B cell (primary cell): ENCODE data around the gene HTT. TPM values are rescaled to one million over a fixed set of nuclear protein-coding genes. Genes with fewer than 3 reads are reported as not detected.

ENCODE experiments used
- ATAC-seq: fragments of 200-7000 bp; cut with Tn5 transposase; one replicate; pipeline ENCODE4 v1.10.0; 2021; ENCODE audit warnings: low read depth, mild to moderate bottlenecking, moderate number of reproducible peaks, moderate library complexity
- CTCF ChIA-PET: fragments of 350-600 bp; sonication (Branson Sonifier 250); formaldehyde crosslinking; loops from one replicate; lab custom pipeline; 2021; ENCODE audit warnings: antibody characterized with exemption, inconsistent platforms; lab: Charles Lee
- POLR2A ChIA-PET: fragments of 350-600 bp; sonication (Branson Sonifier 250); formaldehyde crosslinking; loops from one replicate; lab custom pipeline; 2021; ENCODE audit warnings: antibody characterized with exemption; lab: Charles Lee
- DNase-seq: peaks from one replicate; pipeline ENCODE4 v3.0.0; 2013
- H2AFZ ChIP-seq: 2 replicates; pipeline ENCODE4 v1.6.1; 2012; ENCODE audit warnings: mild to moderate bottlenecking, low read depth, low read length; ENCODE audit not compliant: insufficient read depth, poor library complexity, severe bottlenecking
- H3K27ac ChIP-seq, 2 donors: 1 replicate in 1 of 2; 2 replicates in 1 of 2; pipeline ENCODE4 v1.5.1; 2012 to 2013; ENCODE audit warnings: low read length in 2 of 2, mild to moderate bottlenecking in 2 of 2, moderate library complexity in 1 of 2
- H3K27me3 ChIP-seq, 4 experiments: fragments of 200-600 bp in 1 of 4; sonication (generic) in 1 of 4; replicated peaks in 1 of 4; 1 replicate in 2 of 4; 2 replicates in 2 of 4; pipeline versions ENCODE4 v1.6.1 to v1.7.0; 2013 to 2016; ENCODE audit warnings: low read length in 3 of 4, mild to moderate bottlenecking in 2 of 4, mixed read lengths in 1 of 4, moderate library complexity in 1 of 4; ENCODE audit not compliant: insufficient read depth in 4 of 4, control insufficient read depth in 3 of 4; ENCODE audit errors: control extremely low read depth in 1 of 4
- H3K36me3 ChIP-seq, 2 experiments: replicated peaks in 1 of 2; 1 replicate in 1 of 2; 2 replicates in 1 of 2; pipeline versions ENCODE4 v1.6.1 to v1.7.1; 2013; ENCODE audit warnings: low read length in 1 of 2; ENCODE audit not compliant: insufficient read depth in 2 of 2, control insufficient read depth in 1 of 2; ENCODE audit errors: control extremely low read depth in 1 of 2, extremely low read depth in 1 of 2
- H3K4me1 ChIP-seq, 2 donors: fragments of 200-600 bp in 1 of 2; sonication (generic) in 1 of 2; 1 replicate in 1 of 2; 2 replicates in 1 of 2; pipeline versions ENCODE4 v1.5.1 to v1.6.1; 2013 to 2017; ENCODE audit warnings: low read length in 2 of 2; ENCODE audit not compliant: control insufficient read depth in 2 of 2, insufficient read depth in 2 of 2
- H3K4me2 ChIP-seq: replicated peaks from 2 replicates; pipeline ENCODE3; 2012; ENCODE audit warnings: mild to moderate bottlenecking, low read depth, low read length; ENCODE audit not compliant: poor library complexity, severe bottlenecking
- H3K4me3 ChIP-seq, 5 experiments: fragments of 200-600 bp in 1 of 5; sonication (generic) in 1 of 5; 1 replicate in 3 of 5; 2 replicates in 2 of 5; pipeline versions ENCODE4 v1.5.1 to v1.7.0; 2011 to 2016; ENCODE audit warnings: low read length in 4 of 5, mild to moderate bottlenecking in 4 of 5, low read depth in 2 of 5, control low read depth in 1 of 5, moderate library complexity in 1 of 5; ENCODE audit not compliant: insufficient read depth in 1 of 5; ENCODE audit errors: control extremely low read depth in 1 of 5, extremely low read depth in 1 of 5
- H3K79me2 ChIP-seq: fragments of 200-600 bp; sonication (generic); one replicate; pipeline ENCODE4 v1.6.0; 2016; ENCODE audit warnings: low read length; ENCODE audit not compliant: control insufficient read depth, insufficient read depth
- H3K9ac ChIP-seq: fragments of 200-600 bp; sonication (generic); 2 replicates; pipeline ENCODE4 v1.6.1; 2017; ENCODE audit warnings: mild to moderate bottlenecking, low read length, moderate library complexity
- H3K9me3 ChIP-seq, 3 donors: one replicate each; pipeline versions ENCODE4 v1.6.1 to v1.7.1; 2013; ENCODE audit warnings: low read length in 2 of 3; ENCODE audit not compliant: control insufficient read depth in 2 of 3, insufficient read depth in 1 of 3; ENCODE audit errors: control extremely low read depth in 1 of 3
- H4K20me1 ChIP-seq: 2 replicates; pipeline ENCODE4 v1.6.0; 2012; ENCODE audit warnings: mild to moderate bottlenecking, low read length; ENCODE audit not compliant: insufficient read depth, control insufficient read depth, poor library complexity, severe bottlenecking
- H3K27ac Mint-ChIP-seq: one replicate; pipeline ENCODE4 v1.8.0; 2021; ENCODE audit warnings: mixed read lengths
- H3K27me3 Mint-ChIP-seq: one replicate; pipeline ENCODE4 v1.8.0; 2021; ENCODE audit warnings: mixed read lengths
- H3K4me1 Mint-ChIP-seq: one replicate; pipeline ENCODE4 v1.8.0; 2021; ENCODE audit warnings: mixed read lengths
- H3K4me3 Mint-ChIP-seq: one replicate; pipeline ENCODE4 v1.8.0; 2021; ENCODE audit warnings: mixed read lengths
- H3K9me3 Mint-ChIP-seq: one replicate; pipeline ENCODE4 v1.8.0; 2022; ENCODE audit warnings: mixed read lengths; ENCODE audit not compliant: insufficient read depth
- CTCF ChIP-seq: fragments of 200-600 bp; IDR thresholded peaks from one replicate; pipeline ENCODE4 v1.8.0; 2022; ENCODE audit warnings: antibody characterized with exemption, mild to moderate bottlenecking
- EZH2 ChIP-seq: IDR thresholded peaks from 2 replicates; pipeline ENCODE4 v1.6.1; 2012; ENCODE audit warnings: borderline replicate concordance, low read depth, mild to moderate bottlenecking, moderate library complexity, low read length; ENCODE audit not compliant: insufficient read depth, poor library complexity, severe bottlenecking
- WGBS: methylation state at CpG from one replicate; pipeline ENCODE4 v1.1.5; 2013; ENCODE audit warnings: missing lambda C conversion rate; ENCODE audit not compliant: insufficient coverage; 5-methylcytosine and 5-hydroxymethylcytosine counted together
- intact Hi-C: fragments of 100-400 bp; cut with micrococcal nuclease; formaldehyde crosslinking; loops from one replicate; pipeline ENCODE4 v1.10.0; 2022
- polyA plus RNA-seq: library from polyadenylated mRNA; depleted of rRNA; stranded (reverse); fragments of >200 nt; gene quantifications from 2 replicates; pipeline ENCODE4 v1.2.3, GENCODE V29; 2012
- total RNA-seq, 2 donors: library from RNA; stranded (reverse); fragments of 120-200 nt in 1 of 2; gene quantifications; 1 replicate in 1 of 2; 2 replicates in 1 of 2; pipeline versions ENCODE4 v1.2.3 to v1.2.4, GENCODE V29; 2013 to 2022

HTT gene
- total and polyA plus RNA-seq, 2 donors (not counting 1 experiment from before 2014, with no cell fraction given): 52.8 to 195 TPM

- no peaks in the 10 kb centered on the region for H3K27me3 ChIP-seq
- Mint-ChIP-seq H3K4me3 (no peak overlapping the region), H3K27me3 (no peaks in the 10 kb centered on the region), H3K4me1 (no peaks in the 10 kb centered on the region), H3K9me3 (no peaks in the 10 kb centered on the region), H3K27ac (no peak overlapping the region)
- intact Hi-C loops: no loop called here
- H3K36me3 ChIP-seq: no peaks in the 10 kb centered on the region
- H4K20me1 ChIP-seq: no peaks in the 10 kb centered on the region
- no peaks in the 10 kb centered on the region for H3K79me2 ChIP-seq
- 89% methylated on average over 18 of the region's 18 CpGs for WGBS
- CTCF ChIA-PET: no interaction called here
- no peak overlapping the region for H2AFZ ChIP-seq
- H3K4me3 ChIP-seq: no peak overlapping the region
- ATAC-seq (no peak), DNase-seq (no peak)
- TF ChIP-seq CTCF (no peak), EZH2 (no peak)
- POLR2A ChIA-PET: no interaction called here
- no peak overlapping the region for H3K9ac ChIP-seq
- H3K27ac ChIP-seq: no peak overlapping the region
- H3K9me3 ChIP-seq: no peaks in the 10 kb centered on the region
- no peak overlapping the region for H3K4me2 ChIP-seq
- no peaks in the 10 kb centered on the region for H3K4me1 ChIP-seq
Measured at GRCh38 chr4:3030566-3031356, 43.7 kb upstream of the HTT start.

GRCh38 chr4:3031357-3032082 lies 43.0 kb upstream of the HTT start:
- Histone ChIP-seq H2AFZ (no peak overlapping the region), H3K79me2 (no peaks in the 10 kb centered on the region), H3K27ac (no peak overlapping the region), H3K9me3 (no peaks in the 10 kb centered on the region), H3K9ac (no peak overlapping the region), H3K27me3 (no peaks in the 10 kb centered on the region), H3K4me2 (no peak overlapping the region), H4K20me1 (no peaks in the 10 kb centered on the region), H3K4me1 (no peaks in the 10 kb centered on the region), H3K36me3 (no peaks in the 10 kb centered on the region), H3K4me3 (no peak overlapping the region)
- Mint-ChIP-seq H3K4me3 (no peak overlapping the region), H3K27ac (no peak overlapping the region), H3K9me3 (no peaks in the 10 kb centered on the region), H3K27me3 (no peaks in the 10 kb centered on the region), H3K4me1 (no peaks in the 10 kb centered on the region)
- ATAC-seq (no peak), DNase-seq (no peak)
- intact Hi-C loops: no loop called here
- no peak for TF ChIP-seq CTCF
- no peak for TF ChIP-seq EZH2
- CTCF ChIA-PET: interaction anchor here (2.2 kb wide), 1 partner anchor 53 kb away, joined by 12 read pairs; no protein-coding TSS in a partner anchor
- POLR2A ChIA-PET: no interaction called here
- 90% methylated on average over 12 of the region's 12 CpGs for WGBS
